HG03039 (cell line): ENCODE measurements around the gene TMEM131L.
"Not testable (repeated sequence)": the region's sequence is repeated elsewhere in the genome, so short reads cannot be mapped to it uniquely, and the experiment has no call there.

ENCODE experiments used
- ATAC-seq: cut with Tn5 transposase; IDR thresholded peaks from one replicate; pipeline ENCODE4 v1.9.1; 2021; ENCODE audit warnings: mild to moderate bottlenecking, moderate library complexity; ENCODE audit not compliant: unreplicated experiment

TMEM131L gene

GRCh38 chr4:153609070-153609469 lies 142.9 kb downstream of the TMEM131L start:
- ATAC-seq: not testable (repeated sequence)

DNA sequence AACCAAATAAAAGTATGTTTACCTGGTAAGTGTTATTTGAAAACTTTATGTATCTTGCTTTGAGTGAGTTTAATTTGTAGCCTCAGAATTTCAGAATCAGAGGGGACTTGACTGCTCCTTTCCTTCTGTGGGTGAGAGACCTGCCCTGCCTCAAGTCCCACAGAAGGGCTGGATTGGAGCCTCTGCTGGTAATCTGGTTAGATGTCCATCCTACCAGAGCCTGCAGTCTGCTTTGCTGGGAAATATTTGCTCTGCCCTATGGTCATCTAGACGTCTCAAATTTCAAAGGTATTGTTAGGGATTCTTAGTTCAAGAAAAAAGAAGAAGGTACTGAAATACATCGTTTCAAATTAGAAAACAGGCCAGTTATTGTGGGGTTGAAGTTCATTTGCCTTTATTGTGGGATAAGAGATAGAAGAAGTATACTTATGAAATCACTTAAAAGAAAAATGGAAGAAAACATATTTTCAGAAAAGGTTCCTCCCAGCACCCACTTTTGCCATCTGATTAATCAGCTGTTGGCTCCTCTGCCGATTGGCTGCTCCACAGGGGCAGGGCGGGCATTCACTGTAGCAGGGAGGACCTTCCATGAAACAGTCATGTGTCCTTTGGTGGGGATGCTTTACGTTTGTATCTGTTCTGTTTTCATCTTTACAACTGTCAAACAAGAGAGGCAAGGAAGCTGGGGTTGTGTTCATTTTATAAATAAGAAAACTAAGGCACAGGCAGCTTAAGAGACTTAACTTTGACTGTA lies 144.6 kb downstream of the TMEM131L start:
- no peak for ATAC-seq

DNA sequence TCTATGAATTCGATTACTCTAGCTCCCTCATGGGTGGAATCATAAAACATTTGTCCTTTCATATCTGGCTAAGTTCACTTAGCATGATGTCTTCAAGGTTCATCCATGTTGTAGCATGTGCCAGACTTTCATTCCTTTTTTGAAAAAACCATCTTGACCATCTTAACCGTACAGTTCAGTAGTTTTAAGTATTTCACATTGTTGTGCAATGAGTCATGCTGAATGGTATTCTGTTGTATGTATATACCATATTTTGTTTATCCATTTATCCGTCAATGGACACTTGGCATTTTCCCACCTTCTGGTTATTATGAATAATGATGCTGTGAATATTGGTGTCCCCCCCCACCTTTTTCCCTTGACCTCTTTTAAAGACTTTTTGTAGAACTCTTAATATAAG lies 145.5 kb downstream of the TMEM131L start:
- no peak for ATAC-seq

DNA sequence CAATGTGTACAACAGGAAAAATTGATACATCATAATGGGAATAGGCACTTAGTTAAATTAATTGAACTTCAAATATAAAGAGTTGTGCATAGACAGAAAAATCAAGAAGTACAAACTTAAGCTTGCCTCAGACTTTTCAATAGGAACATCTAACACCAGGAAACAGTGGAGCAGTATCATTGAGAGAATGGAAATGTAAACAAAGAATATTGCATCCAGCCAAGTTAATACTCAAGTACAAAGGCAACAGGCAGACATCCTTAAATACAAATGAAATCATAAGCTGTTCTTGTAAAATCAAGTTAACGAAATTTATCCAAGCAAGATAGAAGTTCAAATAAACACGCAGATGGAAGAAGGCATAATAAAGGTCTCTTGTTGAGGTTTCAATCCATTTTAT lies 146.7 kb downstream of the TMEM131L start:
- ATAC-seq: no peak

DNA sequence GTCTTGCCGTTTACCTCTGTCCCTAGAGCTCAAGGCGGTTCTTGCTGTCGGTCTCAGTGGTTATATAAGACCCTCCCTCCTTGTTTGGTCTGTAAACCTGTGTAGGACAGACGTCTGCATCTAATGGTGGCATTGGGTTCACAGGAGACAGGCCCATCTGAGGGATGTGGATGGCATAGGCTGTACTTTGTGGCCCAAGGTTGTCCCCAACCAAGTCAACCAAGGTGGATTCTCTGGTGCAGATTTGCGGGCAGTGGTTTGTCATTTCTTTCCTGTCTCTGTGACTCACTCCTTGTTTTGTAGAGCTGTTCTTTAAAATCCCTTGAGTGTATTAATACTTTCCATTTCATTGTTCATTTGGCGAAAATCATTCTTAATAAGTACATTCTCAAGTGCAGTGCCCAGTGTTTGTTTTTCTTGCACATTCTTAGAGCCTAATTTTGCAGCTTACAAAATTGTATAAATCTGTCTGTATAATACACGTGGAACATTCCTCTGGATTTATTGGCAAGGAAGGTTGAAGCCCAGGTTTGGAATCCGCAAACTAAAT lies 149.9 kb downstream of the TMEM131L start:
- no peak for ATAC-seq

DNA sequence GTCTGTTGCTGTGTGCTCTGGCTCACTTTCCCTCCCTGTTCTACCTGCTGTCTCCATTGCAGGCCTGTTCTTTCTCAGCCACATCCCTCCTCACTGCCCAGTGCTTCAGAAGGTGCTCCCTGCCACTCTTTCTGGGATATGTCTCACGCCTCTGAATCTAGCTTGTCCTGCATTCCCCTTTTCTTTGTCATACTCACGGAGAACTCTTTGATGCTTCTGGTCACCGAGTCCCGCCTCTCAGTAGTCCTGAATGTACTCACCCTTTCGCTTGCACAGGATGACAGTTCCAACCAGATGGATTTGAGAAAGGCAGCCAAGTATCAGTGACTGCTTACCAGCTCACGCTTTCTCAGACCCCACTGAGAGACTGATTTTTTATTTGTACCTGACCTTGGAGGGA lies 152.7 kb downstream of the TMEM131L start:
- ATAC-seq: no peak

GRCh38 chr4:153619811-153620210 lies 153.7 kb downstream of the TMEM131L start:
- no peak for ATAC-seq

DNA sequence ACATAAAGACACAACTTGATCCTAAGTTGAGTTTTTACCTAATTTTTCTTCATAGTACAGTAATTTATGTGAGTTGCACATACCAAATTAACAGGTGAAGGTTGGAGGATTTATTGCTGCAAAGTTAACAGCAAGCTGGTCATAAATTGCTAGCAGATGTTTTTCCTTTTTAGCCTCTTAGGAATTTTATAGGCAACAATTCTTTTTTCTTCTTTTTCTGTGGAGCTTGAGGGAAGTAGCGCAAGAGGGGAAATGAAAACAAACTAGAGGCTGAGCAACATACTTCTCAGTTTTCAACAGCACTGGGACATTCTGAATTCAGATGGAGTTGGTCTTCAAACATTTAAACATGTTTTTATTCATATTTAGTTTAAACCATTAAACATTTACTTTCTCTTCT lies 154.2 kb downstream of the TMEM131L start:
- no peak for ATAC-seq

GRCh38 chr4:153622093-153622492 lies 155.9 kb downstream of the TMEM131L start:
- ATAC-seq: no peak

DNA sequence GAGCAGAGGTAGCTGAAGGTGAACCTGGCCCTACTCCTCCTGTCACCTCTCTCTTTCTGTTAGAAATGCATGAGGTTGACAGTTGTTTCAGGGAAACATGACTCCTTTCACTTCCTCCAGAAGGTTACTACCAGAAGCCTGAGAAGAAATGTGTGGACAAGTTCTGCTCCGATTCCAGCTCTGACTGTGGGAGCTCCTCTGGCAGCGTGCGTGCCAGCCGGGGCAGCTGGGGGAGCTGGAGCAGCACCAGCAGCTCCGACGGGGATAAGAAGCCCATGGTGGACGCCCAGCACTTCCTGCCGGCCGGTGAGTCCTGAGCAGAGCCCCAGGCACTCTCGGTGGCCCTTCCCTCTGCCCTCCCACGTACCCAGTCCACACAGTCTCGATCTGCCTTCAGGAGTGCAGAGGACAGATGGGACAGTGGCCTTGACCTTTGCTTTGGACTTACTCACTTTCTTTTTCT lies 156.6 kb downstream of the TMEM131L start:
- ATAC-seq: no peak

GRCh38 chr4:153623491-153623890 lies 157.3 kb downstream of the TMEM131L start:
- ATAC-seq: no peak

DNA sequence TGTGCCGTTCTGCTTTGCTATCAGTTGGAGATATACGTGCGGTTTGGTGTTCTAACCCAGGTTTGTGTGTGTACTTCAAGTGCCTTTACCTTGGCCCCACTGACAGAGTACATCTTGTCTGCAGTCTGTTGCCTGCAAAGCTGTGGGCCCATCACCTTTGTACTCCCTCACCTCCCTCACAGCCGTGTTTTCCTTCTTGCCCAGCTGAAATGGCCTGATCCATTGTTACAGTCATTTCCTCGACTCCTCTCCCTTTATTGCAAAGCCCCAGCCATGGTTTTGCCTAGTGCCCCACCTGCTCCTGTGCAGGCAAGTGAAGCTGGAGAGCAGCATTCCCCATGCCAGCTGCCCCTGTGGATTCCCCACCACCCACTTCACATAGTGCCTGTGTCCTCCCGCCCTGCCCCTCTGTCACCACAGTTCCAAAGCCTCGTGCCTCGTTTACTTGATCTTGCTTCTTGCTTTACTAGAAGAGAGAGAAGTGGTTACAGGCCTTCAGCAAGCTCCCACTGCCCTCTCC lies 162.7 kb downstream of the TMEM131L start:
- ATAC-seq: no peak

DNA sequence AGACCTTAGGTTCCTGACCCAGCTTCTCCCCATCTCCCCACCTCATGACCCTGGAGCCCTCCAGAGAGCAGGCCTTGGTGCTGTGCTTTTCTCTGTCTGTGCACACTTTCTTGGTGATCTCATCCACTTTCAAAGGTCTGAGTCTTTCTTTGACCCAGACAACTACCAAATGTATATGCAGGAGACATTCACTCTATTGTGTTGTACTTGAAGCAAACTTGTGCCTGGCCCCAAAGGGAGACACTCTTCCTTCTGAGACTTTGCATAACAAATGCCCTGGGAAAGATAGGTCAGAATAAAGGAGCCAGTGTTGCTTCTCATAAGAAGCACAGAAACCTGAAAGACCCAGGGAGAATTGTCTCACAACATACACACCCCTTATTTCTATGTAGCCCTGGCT lies 163.6 kb downstream of the TMEM131L start:
- no peak for ATAC-seq

GRCh38 chr4:153634738-153635353 lies 168.7 kb downstream of the TMEM131L start:
- no peak for ATAC-seq

DNA sequence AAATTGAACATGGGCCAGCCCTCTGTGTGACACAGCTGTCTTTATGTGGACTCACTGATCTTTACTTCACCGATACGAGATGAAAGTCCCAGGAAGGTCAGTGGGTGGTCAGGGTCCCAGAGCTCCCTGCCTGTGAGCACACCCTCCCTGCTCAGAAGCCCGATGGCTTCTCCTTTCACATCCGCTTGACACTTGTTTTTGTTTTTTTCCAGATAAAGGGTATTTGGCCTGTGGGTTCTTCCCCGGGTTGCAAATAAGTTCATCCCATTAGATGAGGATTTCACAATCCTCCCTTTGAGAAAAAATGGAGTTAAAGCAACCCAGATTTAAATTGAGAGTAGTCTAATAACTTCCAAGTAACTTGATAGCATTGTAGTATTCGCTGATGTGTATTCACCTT lies 169.7 kb downstream of the TMEM131L start:
- ATAC-seq: no peak

GRCh38 chr4:153637201-153637600 lies 171.0 kb downstream of the TMEM131L start:
- no peak for ATAC-seq

DNA sequence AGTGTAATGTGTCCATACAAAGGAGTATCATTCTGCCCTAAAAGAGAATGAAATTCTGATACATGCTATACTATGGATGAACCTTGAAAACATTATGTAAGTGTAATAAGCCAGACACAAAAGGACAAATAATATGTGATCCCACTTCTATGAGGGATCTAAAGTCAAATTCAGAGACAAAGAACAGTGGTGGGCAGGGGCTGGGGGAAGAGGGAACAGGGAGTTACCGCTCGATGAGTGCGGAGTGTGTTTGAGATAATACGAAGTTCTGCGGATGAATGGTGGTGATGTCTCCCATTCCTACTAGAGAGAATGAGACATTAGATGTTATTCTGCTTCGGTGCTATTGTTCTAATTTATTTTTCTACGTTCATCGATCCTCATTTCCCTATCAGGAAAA lies 171.9 kb downstream of the TMEM131L start:
- no peak for ATAC-seq

DNA sequence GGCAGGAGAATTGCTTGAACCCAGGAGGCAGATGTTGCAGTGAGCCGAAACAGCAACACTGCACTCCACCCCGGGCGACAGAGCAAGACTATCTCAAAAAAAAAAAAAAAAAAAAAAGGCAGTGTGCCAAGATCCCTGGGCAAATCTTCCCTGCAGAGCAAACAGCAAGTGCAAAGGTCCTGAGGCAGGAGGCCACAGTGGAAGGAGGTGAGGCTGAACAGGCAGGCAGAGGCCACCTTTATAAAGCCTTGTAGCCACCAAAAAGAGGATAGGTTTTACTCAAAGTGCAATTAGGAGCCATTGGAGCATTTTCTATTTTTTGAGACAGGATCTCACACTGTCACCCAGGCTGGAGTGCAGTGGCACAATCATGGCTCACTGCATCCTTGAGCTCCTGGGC lies 172.8 kb downstream of the TMEM131L start:
- ATAC-seq: no peak

DNA sequence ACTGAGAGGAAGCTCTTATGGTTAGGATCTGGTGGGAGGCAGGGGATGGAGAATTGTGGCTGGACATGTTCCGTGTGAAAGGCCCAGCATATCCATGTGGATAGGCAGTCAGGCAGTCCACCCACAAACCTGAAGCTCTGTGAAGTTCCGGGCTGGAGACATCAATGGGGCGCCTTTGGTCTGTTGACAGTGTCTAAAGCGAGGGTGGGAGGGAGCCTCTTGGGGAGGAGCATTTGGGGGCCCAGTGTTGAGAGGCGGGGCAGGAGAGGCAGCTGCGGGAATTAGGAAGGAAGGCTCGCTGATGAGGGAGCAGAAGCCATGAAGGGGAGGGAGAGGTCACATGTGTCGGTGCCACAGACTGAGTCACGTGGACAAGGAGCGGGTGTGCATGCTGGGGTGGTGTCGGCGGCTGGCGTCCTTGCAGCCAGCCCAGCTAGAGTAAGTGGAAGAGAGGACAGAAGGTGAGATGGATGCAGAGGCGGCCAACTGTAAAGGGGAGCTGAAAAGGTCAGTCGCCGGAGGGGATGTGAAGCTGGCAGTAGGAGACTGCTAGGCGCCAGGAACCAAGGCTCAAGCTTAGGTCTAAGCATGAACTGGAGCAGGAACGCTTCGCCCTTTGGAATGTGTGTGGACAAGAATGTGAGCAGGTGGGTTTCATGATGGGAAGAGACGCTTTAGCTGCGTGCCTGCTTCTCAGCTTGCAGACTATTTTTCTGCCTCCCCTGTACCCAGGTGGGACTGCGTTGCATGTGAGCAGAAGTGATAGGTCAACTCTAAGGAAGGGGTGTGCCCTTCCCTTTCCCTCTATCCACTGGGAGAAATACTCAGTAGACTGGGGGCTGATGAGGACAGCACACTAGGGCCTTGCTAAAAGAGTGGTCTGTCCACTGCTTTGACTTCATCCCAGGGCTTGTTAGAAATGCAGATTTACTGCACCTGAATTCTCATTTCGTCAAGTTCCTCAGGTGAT lies 174.0 kb downstream of the TMEM131L start:
- no peak for ATAC-seq

GRCh38 chr4:153641532-153641931 lies 175.4 kb downstream of the TMEM131L start:
- no peak for ATAC-seq
